Natural killer cell (primary cell): Measurements from ENCODE around the gene TIMM23. TPM values are rescaled to one million over a fixed set of nuclear protein-coding genes. Genes with fewer than 3 reads are reported as not detected.

ENCODE experiments used
- ATAC-seq, 3 donors: fragments of 150-1000 bp in 2 of 3; fragments of 200-7000 bp in 1 of 3; cut with Tn5 transposase; 1 replicate in 1 of 3; 2 replicates in 2 of 3; pipeline ENCODE4 v1.10.0; 2021; ENCODE audit warnings: mild to moderate bottlenecking in 2 of 3, moderate library complexity in 2 of 3
- DNase-seq, 2 donors: peaks; one replicate each; pipeline versions ENCODE4 v3.0.0 to v3.0.0-alpha.2; 2013 to 2021; ENCODE audit warnings: mixed read lengths in 1 of 2
- H3K27ac ChIP-seq: one replicate; pipeline ENCODE4 v1.5.1; 2013; ENCODE audit warnings: mild to moderate bottlenecking, low read length
- H3K27me3 ChIP-seq: one replicate; pipeline ENCODE4 v1.6.1; 2013; ENCODE audit warnings: low read length; ENCODE audit not compliant: control insufficient read depth, insufficient read depth
- H3K36me3 ChIP-seq: one replicate; pipeline ENCODE4 v1.6.1; 2013; ENCODE audit warnings: low read length; ENCODE audit not compliant: control insufficient read depth, insufficient read depth
- H3K4me1 ChIP-seq: one replicate; pipeline ENCODE4 v1.6.1; 2013; ENCODE audit warnings: low read length; ENCODE audit not compliant: control insufficient read depth, insufficient read depth
- H3K4me3 ChIP-seq: one replicate; pipeline ENCODE4 v1.5.1; 2013; ENCODE audit warnings: low read length
- H3K9me3 ChIP-seq: one replicate; pipeline ENCODE4 v1.6.1; 2013; ENCODE audit warnings: low read length; ENCODE audit not compliant: control insufficient read depth, insufficient read depth
- H3K27ac Mint-ChIP-seq, 2 donors: one replicate each; pipeline ENCODE4 v1.8.0; 2022; ENCODE audit warnings: mild to moderate bottlenecking in 2 of 2, mixed read lengths in 2 of 2, moderate library complexity in 1 of 2
- H3K27me3 Mint-ChIP-seq, 2 donors: one replicate each; pipeline ENCODE4 v1.8.0; 2022; ENCODE audit warnings: low read depth in 2 of 2, mixed read lengths in 2 of 2
- H3K36me3 Mint-ChIP-seq: one replicate; pipeline ENCODE4 v1.8.0; 2022; ENCODE audit warnings: mixed read lengths
- H3K4me1 Mint-ChIP-seq, 2 donors: one replicate each; pipeline ENCODE4 v1.8.0; 2022; ENCODE audit warnings: mixed read lengths in 2 of 2
- H3K4me3 Mint-ChIP-seq: one replicate; pipeline ENCODE4 v1.8.0; 2022; ENCODE audit warnings: mild to moderate bottlenecking, moderate library complexity, mixed read lengths
- H3K9me3 Mint-ChIP-seq, 2 donors: one replicate each; pipeline ENCODE4 v1.8.0; 2022; ENCODE audit warnings: mixed read lengths in 2 of 2
- WGBS: methylation state at CpG from one replicate; pipeline ENCODE4 v1.1.7; 2013; ENCODE audit warnings: missing lambda C conversion rate; ENCODE audit not compliant: insufficient coverage; 5-methylcytosine and 5-hydroxymethylcytosine counted together
- intact Hi-C: fragments of 100-400 bp; cut with micrococcal nuclease; formaldehyde crosslinking; loops from one replicate; pipeline ENCODE4 v1.14.2; 2022
- total RNA-seq, 4 donors: library from RNA; stranded (reverse); fragments of 120-200 nt in 1 of 4; gene quantifications; one replicate each; pipeline versions ENCODE4 v1.2.3 to v1.2.4, GENCODE V29; 2013 to 2022
- TF ChIP-seq, protein P1 (sequence below): fragments of 200-600 bp; IDR thresholded peaks from one replicate; pipeline ENCODE4 v1.8.0; 2022; ENCODE audit warnings: antibody characterized with exemption

The TIMM23 gene
- total RNA-seq, 3 donors from 2014 or later (not counting 1 experiment from before 2014, with no cell fraction given) = 26.9 to 31.5 (median 27.3) TPM

DNA sequence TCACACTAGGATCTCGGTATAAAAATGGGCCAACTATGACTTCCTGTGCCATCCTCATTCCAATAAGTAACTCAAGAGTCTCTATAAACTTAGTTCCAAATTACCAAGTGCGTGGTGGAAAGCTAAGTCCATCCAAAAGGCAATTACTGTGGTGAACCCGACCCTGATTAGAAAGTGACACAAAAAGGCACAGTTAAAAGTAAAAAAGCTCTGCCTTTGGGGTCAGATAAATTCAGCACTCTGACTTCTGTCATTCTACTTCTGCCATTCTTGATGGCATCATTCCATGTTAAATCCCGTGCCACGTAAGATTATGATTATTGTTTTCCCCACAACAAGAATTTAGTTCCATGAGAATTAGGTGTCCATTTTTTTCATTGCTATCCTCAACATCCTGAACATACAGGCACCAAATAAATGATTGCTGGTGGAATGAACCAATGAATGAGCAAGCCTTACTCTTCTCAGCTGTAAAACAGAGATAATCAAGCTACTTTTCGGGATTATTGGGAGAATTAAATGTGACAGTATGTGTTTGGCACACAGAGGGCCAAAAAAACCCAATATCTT, 57.3 kb downstream of the TIMM23 start:
- TF ChIP-seq, protein P1, sequence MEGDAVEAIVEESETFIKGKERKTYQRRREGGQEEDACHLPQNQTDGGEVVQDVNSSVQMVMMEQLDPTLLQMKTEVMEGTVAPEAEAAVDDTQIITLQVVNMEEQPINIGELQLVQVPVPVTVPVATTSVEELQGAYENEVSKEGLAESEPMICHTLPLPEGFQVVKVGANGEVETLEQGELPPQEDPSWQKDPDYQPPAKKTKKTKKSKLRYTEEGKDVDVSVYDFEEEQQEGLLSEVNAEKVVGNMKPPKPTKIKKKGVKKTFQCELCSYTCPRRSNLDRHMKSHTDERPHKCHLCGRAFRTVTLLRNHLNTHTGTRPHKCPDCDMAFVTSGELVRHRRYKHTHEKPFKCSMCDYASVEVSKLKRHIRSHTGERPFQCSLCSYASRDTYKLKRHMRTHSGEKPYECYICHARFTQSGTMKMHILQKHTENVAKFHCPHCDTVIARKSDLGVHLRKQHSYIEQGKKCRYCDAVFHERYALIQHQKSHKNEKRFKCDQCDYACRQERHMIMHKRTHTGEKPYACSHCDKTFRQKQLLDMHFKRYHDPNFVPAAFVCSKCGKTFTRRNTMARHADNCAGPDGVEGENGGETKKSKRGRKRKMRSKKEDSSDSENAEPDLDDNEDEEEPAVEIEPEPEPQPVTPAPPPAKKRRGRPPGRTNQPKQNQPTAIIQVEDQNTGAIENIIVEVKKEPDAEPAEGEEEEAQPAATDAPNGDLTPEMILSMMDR = no peak
- H3K27me3 ChIP-seq = no peaks in the 10 kb centered on the region
- peak overlapping the region; percentile 96 for H3K4me3 Mint-ChIP-seq
- peak overlapping the region; percentile 68 for H3K4me3 ChIP-seq
- H3K36me3 ChIP-seq = peaks cover 4% of the 10 kb centered on the region
- H3K27me3 Mint-ChIP-seq = no peaks in the 10 kb centered on the region
- intact Hi-C loops = loop anchor here (5.0 kb wide), 2 partner anchors 57 to 562 kb away; partner anchors contain the start of gene TIMM23
- H3K4me1 ChIP-seq = peaks cover 17% of the 10 kb centered on the region
- H3K4me1 Mint-ChIP-seq = peaks cover 56 to 64% of the 10 kb centered on the region in 2 donors
- no peaks in the 10 kb centered on the region for H3K9me3 Mint-ChIP-seq
- no peaks in the 10 kb centered on the region for H3K9me3 ChIP-seq
- ATAC-seq (no peak), DNase-seq (peak in 1 of 2 donors; percentile 27)
- H3K36me3 Mint-ChIP-seq = no peaks in the 10 kb centered on the region
- H3K27ac Mint-ChIP-seq = peak overlapping the region; percentile 93 to 99
- H3K27ac ChIP-seq = peak overlapping the region; percentile 84
- 32% methylated on average over 6 of the region's 6 CpGs for WGBS

DNA sequence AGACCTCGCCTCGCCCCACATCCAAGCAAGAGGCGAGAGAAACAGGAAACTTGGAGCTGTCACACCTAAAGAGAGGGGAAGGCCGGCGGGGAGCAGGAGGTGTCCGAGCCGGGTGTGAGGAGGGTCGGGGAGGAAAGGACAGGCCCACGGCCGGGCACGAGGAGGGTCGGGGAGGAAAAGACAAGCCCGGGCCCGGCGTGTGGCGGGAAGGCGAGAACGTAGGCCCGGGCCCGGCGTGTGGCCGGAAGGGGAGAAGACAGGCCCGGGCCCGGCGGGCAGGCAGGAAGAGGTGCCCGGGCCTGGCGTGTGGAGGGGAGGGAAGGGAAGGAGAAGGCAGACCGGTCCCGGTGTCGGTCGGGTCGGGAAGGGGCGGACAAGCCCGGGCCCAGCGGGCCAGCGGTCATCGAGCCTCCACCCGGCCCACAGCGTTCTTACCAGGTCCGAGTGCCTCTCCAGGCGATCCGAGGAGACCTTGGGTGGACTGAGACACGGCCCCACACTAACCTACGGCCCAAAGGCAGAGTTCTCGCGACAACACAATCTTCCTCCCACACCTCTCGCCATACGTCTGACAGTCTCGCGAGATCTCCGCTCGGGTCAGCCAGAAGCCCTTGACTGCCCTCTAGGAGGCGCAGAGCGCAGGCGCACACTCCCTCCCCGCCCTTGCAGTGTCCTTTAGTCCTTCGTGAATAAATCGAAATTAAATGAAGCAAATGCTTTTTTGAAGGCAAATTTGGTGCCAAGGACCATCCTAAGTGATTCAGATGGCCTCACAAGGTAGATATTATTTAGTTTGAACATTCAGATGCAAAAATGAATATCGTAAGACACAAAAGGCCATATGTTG, 58.0 kb downstream of the TIMM23 start, which contains the start of gene NCOA4:
Gene NCOA4, minus strand, starts transcription at position 533 of the 847 bp plus-strand sequence. CDS start 13,943 bp downstream, outside the sequence.
- H3K4me1 ChIP-seq = peaks cover 13% of the 10 kb centered on the region
- peaks cover 4% of the 10 kb centered on the region for H3K36me3 ChIP-seq
- peak; percentile 97 to 99 (median 97) for ATAC-seq
- H3K27me3 ChIP-seq = no peaks in the 10 kb centered on the region
- H3K4me3 Mint-ChIP-seq = peak within 1 kb of the TSS; percentile 96
- peak within 1 kb of the TSS; percentile 84 for H3K27ac ChIP-seq
- TF ChIP-seq, protein P1 = peak; percentile 71
- 1% methylated on average over 59 of the region's 59 CpGs for WGBS
- no peaks in the 10 kb centered on the region for H3K36me3 Mint-ChIP-seq
- H3K9me3 Mint-ChIP-seq = no peaks in the 10 kb centered on the region
- intact Hi-C loops = no loop called here
- peak within 1 kb of the TSS; percentile 93 to 99 for H3K27ac Mint-ChIP-seq
- peaks cover 49 to 56% of the 10 kb centered on the region in 2 donors for H3K4me1 Mint-ChIP-seq
- H3K9me3 ChIP-seq = no peaks in the 10 kb centered on the region
- peak; percentile 92 to 100 for DNase-seq
- H3K4me3 ChIP-seq = peak within 1 kb of the TSS; percentile 68
- H3K27me3 Mint-ChIP-seq = peaks cover 3% of the 10 kb centered on the region in 2 donors

DNA sequence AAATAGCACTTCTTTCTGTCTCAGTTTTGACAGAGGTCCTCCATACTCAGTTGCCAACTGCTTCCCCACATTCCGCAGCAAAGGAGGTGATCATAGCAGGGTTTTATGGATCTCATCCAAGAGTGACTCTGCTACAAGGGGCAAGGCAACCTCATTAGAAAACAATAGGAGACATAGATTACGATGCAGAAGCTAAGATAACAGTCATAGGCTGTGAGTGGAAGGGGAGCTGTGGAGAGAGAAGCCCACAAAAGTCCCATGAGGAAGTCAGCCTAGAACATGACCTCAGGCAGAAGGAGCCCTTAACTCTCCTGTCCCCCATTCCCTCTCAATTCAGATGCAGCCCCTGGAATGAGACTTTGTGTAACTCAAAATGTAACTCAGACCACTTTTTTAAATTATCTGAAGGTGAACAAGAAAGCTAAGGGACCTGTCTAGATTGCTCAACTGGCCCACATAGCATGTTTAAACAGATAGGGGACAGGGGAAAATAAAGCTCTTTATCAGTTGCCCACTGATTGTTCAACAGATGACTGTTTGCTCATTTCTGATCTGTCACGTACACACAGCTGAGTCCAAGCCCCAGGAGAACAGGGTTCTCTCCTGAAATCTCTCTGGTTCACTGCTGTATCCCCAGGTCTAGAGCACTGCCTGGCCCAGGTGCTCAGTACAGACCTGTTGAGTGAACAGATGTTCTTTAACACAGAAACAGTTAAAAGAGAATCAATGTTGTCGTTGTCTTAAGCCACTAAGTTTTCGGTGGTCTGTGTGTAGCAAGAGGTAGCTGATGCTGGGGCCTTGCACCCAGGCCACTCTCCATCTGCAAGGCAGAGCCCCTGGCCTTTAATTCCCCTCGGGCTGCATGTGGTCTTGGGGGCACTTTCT, 59.6 kb downstream of the TIMM23 start:
- peaks cover 35 to 42% of the 10 kb centered on the region in 2 donors for H3K4me1 Mint-ChIP-seq
- 86% methylated on average over 6 of the region's 6 CpGs for WGBS

More for the DNA sequence above, 59.6 kb downstream of the TIMM23 start:
- intact Hi-C loops = no loop called here
- peaks cover 13% of the 10 kb centered on the region for H3K4me1 ChIP-seq
- no peak overlapping the region for H3K27ac ChIP-seq
- DNase-seq = no peak
- Mint-ChIP-seq H3K27ac (peak overlapping the region; percentile 57 to 60), H3K36me3 (no peaks in the 10 kb centered on the region), H3K9me3 (no peaks in the 10 kb centered on the region), H3K4me3 (peak overlapping the region; percentile 72), H3K27me3 (peaks cover 6 to 8% of the 10 kb centered on the region in 2 donors)
- H3K36me3 ChIP-seq = no peaks in the 10 kb centered on the region
- TF ChIP-seq, protein P1 = no peak
- H3K4me3 ChIP-seq = no peak overlapping the region
- no peak for ATAC-seq
- H3K9me3 ChIP-seq = no peaks in the 10 kb centered on the region
- no peaks in the 10 kb centered on the region for H3K27me3 ChIP-seq
